ENCODE results near the gene GOPC.

GRCh38 chr6:117627533-117627932, 25.2 kb upstream of the GOPC start:
- TF ChIP-seq, protein P1, sequence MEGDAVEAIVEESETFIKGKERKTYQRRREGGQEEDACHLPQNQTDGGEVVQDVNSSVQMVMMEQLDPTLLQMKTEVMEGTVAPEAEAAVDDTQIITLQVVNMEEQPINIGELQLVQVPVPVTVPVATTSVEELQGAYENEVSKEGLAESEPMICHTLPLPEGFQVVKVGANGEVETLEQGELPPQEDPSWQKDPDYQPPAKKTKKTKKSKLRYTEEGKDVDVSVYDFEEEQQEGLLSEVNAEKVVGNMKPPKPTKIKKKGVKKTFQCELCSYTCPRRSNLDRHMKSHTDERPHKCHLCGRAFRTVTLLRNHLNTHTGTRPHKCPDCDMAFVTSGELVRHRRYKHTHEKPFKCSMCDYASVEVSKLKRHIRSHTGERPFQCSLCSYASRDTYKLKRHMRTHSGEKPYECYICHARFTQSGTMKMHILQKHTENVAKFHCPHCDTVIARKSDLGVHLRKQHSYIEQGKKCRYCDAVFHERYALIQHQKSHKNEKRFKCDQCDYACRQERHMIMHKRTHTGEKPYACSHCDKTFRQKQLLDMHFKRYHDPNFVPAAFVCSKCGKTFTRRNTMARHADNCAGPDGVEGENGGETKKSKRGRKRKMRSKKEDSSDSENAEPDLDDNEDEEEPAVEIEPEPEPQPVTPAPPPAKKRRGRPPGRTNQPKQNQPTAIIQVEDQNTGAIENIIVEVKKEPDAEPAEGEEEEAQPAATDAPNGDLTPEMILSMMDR (conservative IDR thresholded peaks at IDR 0.05): no peak
- no peak for TF ChIP-seq EZH2 (IDR thresholded peaks at IDR 0.05; ENCODE audit: low read depth)

Measured in PC-9 (cell line).